Measurements from ENCODE around the gene WDR3.

WDR3 gene

GRCh38 chr1:117959364-117959763 is 29.8 kb downstream of the WDR3 start:
- no peak for DNase-seq

GRCh38 chr1:117964290-117965038 is 34.9 kb downstream of the WDR3 start:
- DNase-seq, result no peak

- DNase-seq, result peak; percentile 57
Observed at GRCh38 chr1:117967477-117967876, 37.9 kb downstream of the WDR3 start.

- peak; percentile 89 for DNase-seq
Observed at GRCh38 chr1:117967881-117968280, 38.3 kb downstream of the WDR3 start.

- no peak for DNase-seq
Observed at GRCh38 chr1:117970252-117970651, 40.7 kb downstream of the WDR3 start.

GRCh38 chr1:117971777-117972176 is 42.2 kb downstream of the WDR3 start:
- DNase-seq, result no peak

- DNase-seq, result no peak
Observed at GRCh38 chr1:117976381-117976780, 46.8 kb downstream of the WDR3 start.

GRCh38 chr1:117981455-117982192 is 52.1 kb downstream of the WDR3 start:
- no peak for DNase-seq

- no peak for DNase-seq
Observed at GRCh38 chr1:117985239-117985638, 55.7 kb downstream of the WDR3 start.

GRCh38 chr1:117985973-117986372 is 56.4 kb downstream of the WDR3 start:
- DNase-seq, result no peak

- DNase-seq, result no peak
Observed at GRCh38 chr1:118004312-118004711, 74.8 kb downstream of the WDR3 start.

- no peak for DNase-seq
Observed at GRCh38 chr1:118007391-118007790, 77.9 kb downstream of the WDR3 start.

- no peak for DNase-seq
Observed at GRCh38 chr1:118008011-118008410, 78.5 kb downstream of the WDR3 start.

GRCh38 chr1:118012515-118013124 is 83.1 kb downstream of the WDR3 start:
- no peak for DNase-seq

- DNase-seq, result no peak
Observed at GRCh38 chr1:118013336-118013735, 83.8 kb downstream of the WDR3 start.

GRCh38 chr1:118013938-118014337 is 84.4 kb downstream of the WDR3 start:
- no peak for DNase-seq

Data from NCI-H1105 treated with DMSO at 0.1 percent for 48 hours (cell line).